Measurements from ENCODE around the gene HLF.

Gene HLF

GRCh38 chr17:55258578-55259135 lies 6.1 kb upstream of the HLF start:
- DNase-seq: no peak

DNA sequence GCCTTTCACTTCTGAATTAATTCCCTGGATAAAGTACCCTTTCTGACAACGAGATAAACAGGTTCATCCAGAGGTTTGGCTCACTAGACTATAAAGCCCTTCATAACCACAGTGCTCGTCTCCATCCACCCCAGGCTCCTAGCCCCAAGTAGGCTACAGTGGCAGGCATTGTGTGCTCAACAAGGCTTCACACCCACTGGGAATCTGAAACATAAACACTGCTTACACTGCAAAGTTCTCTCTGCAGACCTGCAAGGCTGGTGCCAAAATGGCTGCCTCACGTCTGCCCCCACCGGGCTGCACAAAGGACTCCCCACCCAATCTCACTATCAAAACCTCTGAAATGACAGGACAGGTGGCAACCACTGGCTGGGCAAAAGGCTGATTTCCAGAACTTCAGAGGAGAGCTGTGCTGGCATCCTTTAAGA lies 5.1 kb upstream of the HLF start:
- no peak for DNase-seq

DNA sequence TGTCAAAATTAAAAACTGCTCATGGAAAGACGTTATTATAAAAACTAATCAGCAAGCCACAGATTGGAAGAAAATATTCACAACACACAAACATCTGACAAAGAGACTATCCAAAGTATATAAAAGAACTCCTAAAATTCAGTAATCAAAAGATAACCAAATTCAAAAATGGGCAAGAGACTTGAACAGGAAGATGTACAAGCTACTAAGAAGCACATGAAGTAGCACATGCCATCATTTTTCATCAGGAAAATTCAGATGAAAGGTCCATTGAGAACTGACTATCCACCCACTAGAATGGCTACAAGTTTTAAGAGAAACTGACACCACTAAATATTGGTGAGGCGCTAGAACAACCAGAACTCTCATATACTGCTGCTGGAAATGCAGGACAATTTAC lies 3.4 kb upstream of the HLF start:
- DNase-seq: no peak

DNA sequence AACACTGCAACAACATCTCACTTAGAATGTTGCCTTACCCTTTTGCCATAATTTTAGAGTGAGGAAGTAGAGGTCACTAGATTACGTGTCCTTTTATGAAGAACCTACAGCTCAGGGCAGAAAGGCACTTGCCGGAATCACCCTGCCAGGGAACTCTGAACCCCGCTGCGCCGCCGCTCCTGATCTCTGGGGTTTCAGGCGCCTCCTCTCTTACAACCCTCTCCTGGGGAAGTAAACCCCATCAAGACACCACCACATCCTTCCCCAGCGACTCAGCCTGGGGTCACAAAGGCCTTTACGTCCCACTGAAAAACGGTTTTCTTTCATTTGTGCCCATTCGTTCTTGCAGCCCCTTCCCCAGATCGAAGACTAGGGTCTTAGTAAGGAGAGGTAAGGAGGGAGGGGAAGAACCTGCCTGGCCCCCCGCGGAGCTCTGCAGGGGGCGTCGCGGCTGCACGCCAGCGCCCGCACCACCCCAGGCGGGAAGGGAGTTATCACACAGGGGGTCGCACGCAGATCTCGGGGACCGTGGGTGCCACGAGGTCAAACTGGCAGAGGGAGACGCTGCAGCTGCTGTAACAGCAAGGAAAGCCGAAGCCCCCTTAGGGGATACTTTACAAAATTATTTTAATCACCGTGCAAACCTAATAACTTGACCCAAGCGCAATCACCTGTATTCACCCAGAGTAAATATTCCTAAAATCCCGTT lies 1.0 kb upstream of the HLF start:
- DNase-seq: peak; percentile 67

GRCh38 chr17:55264278-55264644 lies 499 bp upstream of the HLF start:
- DNase-seq: peak; percentile 87

GRCh38 chr17:55265311-55266021 lies 706 bp downstream of the HLF start:
- peak; percentile 67 for DNase-seq

DNA sequence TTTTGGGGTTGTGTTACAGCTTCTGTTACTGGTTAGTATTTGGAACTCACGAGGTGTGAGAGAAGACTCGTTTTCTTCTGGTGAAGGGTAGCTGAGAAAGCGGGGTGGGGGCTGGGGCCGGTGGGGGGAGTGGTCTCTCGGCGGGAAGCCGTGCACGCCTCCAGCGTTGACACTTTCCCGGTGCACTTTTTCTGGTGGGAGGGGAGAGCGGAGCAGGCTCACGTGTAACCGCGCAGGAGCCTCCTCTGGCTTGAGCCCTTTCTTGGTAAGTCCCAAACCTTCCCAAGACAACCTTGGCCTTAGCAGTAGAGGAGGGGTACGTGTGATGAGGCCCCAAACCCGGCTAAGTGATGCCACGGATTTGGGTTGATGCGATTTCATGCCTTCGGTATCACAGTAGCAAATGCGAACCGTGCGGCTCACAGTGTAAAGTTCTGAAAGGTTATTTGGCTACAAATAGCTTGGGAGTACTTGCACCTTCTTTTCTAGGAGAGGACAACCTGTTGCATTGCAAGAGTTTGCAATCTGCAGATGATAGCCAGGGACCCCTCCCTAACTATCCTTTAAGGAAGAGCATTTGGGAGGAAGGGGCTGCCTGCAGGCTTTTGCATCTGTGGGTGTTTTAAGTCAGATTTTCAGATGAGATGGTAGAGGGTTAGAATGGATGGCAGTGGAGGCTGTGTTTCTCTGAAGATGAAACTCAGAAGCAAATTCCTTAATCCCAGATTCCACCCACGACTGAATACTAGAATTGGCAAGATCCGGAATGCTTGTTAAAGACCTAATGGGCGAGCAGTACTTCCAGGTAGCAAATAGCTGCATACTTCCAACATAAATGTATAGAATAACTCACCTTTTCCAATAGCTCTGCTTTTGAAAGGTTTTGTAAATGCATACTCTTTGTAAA lies 1.5 kb downstream of the HLF start:
- DNase-seq: peak; percentile 45

GRCh38 chr17:55266958-55267688 lies 2.4 kb downstream of the HLF start:
- DNase-seq: no peak

DNA sequence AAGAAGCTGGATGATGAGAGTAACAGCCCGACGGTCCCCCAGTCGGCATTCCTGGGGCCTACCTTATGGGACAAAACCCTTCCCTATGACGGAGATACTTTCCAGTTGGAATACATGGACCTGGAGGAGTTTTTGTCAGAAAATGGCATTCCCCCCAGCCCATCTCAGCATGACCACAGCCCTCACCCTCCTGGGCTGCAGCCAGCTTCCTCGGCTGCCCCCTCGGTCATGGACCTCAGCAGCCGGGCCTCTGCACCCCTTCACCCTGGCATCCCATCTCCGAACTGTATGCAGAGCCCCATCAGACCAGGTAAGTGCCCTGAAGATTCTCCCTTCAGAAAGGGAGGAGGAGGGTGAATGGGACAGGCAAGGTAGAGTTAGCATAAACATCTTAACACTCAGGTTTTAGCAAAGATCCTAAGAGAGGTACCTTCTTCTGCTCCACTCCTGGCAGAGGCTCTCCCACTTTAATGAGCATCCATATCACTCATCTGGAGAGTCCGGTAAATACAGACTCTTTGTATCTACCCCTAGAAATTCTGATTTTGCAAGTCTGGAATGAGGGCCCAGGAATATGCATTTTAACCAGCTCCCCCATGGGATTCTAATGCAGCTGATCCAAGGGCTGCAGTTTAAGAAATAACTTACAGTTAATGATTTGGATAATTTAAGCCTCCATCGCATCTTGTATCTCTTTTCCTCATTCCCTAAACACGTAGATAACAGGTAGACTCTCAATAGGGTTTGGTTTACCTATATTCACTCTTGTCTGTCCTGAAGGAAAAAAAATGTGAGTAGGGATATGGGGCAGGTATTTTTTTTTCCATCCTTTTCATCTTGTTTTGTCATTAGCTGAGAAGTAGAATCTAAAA lies 3.3 kb downstream of the HLF start:
- DNase-seq: no peak

- DNase-seq: no peak
These were observed 4.1 kb downstream of the HLF start for GRCh38 chr17:55268649-55269480.

GRCh38 chr17:55269894-55270293 lies 5.1 kb downstream of the HLF start:
- DNase-seq: no peak

DNA sequence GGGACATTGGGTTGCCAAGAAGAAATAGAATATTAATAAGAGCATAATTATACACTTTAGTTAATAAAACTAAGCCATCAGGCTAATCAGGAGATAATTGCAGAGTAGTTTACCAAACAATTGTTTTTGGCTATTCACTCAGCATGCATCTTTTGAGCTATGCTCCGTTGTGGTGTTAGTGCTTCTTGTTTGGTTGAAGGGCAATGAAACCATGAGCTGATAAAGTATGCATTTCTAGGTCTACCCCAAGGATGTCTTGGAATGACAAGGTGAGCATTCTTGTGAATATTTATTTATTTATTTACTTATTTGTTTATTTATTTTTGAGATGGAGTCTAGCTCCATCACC lies 6.4 kb downstream of the HLF start:
- no peak for DNase-seq

DNA sequence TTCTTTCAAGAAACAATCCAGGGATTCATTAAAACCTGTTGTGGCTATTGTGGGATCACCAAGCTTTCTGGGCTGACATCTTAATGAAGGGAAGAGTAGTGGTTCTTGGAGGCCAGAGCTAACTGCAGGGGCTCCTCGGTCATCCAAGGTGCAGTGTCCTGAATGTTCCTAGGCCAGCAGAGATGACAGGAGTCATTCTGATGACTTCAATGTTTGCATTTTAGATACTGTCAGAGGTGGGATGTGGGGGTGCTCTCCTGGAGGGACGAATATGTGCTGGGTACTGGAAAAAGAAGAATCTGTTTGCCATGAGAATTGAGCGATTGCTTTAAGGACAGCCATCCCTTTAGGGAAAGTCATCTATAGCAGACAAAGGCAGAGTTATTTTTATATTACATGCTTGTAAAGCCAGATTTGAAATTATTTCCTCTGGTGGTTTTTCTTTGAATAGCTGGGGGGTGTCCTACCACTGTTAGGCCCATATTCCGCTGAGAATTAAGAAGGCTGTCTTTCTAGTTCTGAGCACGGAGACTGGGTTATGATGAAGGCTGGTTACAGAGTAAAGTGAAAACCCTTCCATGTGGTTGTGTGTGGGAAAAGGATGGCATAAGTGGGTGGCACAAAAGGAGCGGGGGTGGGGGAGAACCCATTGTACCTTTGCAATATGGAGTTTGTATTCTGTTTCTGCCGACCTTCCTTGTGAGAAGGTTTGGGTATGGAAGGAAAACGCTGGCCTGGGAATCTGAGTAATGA lies 7.4 kb downstream of the HLF start:
- DNase-seq: no peak

GRCh38 chr17:55272711-55273578 lies 8.2 kb downstream of the HLF start:
- DNase-seq: no peak

- DNase-seq: no peak
These were observed 9.0 kb downstream of the HLF start for GRCh38 chr17:55273579-55274354.

GRCh38 chr17:55274355-55275255 lies 9.8 kb downstream of the HLF start:
- no peak for DNase-seq

Measured in retina (tissue), 1 donor.